HG03139 (cell line): ENCODE data around the gene ARSB.
"Not testable (repeated sequence)": the region's sequence is repeated elsewhere in the genome, so short reads cannot be mapped to it uniquely, and the experiment has no call there.

ENCODE experiments used
- ATAC-seq: cut with Tn5 transposase; IDR thresholded peaks from one replicate; pipeline ENCODE4 v1.9.1; 2021; ENCODE audit not compliant: unreplicated experiment

The ARSB gene

GRCh38 chr5:78905084-78905938 lies 79.8 kb downstream of the ARSB start:
- no peak for ATAC-seq

- ATAC-seq: no peak
These were observed 81.2 kb downstream of the ARSB start for GRCh38 chr5:78903861-78904260.

- ATAC-seq: no peak
These were observed 81.8 kb downstream of the ARSB start for GRCh38 chr5:78903353-78903752.

GRCh38 chr5:78899922-78900362 lies 85.2 kb downstream of the ARSB start:
- no peak for ATAC-seq

- no peak for ATAC-seq
These were observed 89.0 kb downstream of the ARSB start for GRCh38 chr5:78896132-78896531.

DNA sequence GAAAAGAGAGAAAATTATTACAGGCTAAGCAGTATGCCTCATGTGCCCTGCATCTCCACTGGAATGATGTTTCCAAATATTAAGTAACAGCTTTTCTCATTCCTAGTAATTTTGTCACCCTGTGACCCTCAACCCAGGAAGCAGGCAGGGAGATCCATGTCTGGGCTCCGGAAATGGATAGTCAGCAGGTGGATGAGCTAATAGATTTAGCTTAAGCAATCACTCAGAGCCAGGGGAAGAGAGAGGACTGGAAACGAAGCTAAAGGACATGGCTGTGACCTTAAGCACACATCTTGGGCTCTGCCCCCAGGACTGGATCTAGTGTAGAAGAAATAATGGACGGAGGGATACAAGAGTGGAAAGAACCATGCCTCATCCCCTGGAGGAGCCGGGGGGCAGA lies 89.5 kb downstream of the ARSB start:
- ATAC-seq: no peak

GRCh38 chr5:78893940-78894677 lies 91.0 kb downstream of the ARSB start:
- no peak for ATAC-seq

DNA sequence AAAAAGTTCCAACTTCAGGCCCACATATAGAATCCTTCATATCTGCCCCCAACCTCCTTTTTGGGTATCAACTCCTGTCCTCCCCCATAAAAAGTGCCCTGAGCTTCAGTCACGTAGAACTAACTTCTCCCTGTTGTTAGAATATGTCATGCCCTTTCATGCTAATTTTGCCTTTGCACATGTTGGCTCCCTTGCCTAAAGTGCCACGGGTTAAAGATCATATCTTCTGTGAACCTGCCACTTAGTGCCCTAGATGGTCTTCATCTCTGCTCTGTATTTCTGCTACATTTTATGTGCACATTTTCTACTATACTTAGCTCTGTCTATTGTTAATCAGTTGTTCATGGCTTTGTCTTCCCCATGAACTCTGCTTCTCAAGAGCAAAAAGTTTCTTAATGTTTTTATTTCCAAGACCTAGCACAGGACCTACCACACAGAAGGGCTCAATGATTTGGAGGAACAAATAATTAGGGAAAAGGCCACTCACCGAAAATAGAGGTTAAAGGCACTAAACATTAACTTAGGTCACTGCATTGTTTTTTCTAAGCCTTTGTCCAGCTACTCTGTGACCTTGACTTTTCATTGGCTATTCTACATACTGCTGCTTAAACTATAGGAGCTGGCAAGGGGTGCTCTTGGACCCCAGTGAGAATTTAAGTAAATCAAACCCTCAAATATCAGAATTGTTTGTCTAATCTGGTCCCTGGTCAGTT lies 94.3 kb downstream of the ARSB start:
- no peak for ATAC-seq

GRCh38 chr5:78889369-78890140 lies 95.6 kb downstream of the ARSB start:
- ATAC-seq: no peak

GRCh38 chr5:78888580-78889368 lies 96.3 kb downstream of the ARSB start:
- no peak for ATAC-seq

DNA sequence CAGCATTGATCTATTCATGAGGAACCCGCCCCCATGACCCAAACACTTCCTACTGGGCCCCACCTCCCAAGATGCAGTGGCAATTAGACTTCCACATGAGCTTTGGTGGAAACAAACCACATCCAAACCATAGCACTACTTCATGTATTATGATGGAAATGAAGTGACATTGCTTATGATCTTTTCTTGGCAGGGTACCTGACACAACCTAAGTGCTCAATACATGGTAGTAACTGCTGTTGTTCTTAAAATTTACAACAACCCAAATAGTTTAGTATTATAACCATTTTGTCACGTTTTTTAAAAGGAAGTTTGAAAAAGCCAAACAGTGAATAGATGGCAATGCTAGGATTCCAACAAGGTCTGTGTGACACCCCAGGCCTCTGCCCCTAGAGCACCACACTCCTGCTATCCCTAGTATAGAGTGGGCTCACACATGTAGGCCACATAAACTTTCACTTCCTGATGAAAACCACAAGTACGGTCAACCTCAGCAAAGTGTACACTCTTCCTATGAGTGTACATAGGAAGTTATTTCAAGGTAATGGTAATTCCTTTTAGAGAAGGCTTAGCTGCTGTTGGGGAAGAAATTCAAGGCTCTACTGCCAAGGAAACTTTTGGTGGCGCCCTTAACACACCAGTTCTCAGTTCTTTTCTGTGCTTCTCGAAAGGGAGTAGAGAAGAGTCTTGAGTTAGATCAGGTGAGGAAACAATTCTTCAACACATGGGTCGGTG lies 97.6 kb downstream of the ARSB start:
- ATAC-seq: peak; percentile 93

- ATAC-seq: no peak
These were observed 98.5 kb downstream of the ARSB start for GRCh38 chr5:78886341-78887230.

DNA sequence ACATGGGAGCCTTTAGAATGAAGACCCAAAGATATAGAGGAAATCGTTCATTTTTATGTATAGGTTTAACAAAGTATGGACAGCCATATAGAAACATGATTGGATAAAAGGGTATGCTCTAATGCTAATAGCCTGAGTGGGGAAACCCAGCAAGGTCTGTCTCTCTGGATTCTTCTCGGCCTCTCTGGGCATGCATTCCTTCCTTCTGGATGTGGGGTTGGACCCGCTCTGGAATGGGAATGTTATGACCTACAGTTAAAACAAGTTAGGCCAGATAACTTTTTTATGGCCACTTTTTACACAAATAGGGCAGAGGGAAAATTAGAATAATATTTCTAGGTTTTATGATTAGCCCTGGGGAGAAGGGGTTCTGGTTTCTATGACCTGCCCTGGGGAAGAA lies 103.2 kb downstream of the ARSB start:
- no peak for ATAC-seq

GRCh38 chr5:78879516-78879915 lies 105.6 kb downstream of the ARSB start:
- ATAC-seq: no peak

- ATAC-seq: not testable (repeated sequence)
These were observed 119.0 kb downstream of the ARSB start for GRCh38 chr5:78866076-78866475.

GRCh38 chr5:78858364-78858763 lies 126.7 kb downstream of the ARSB start:
- no peak for ATAC-seq

DNA sequence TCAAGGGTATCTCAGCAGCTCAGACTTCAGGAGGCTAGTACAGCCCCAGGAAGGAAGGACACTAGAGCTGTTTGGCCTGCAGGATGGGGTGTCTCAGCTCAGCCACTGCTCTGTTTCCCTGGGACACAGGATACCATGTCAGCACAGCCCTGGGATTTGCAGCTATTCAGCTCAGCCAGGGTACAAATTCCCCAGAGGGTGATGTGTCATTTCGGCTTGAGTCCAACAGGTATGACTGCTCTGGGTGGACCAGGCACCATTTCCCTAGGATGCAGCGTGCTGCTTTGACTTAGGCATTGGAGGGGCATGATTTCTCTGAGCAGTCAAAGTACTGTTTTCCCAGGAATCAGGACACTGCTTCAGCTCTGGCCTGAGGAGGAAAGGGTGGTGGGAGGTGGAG lies 130.1 kb downstream of the ARSB start:
- no peak for ATAC-seq

DNA sequence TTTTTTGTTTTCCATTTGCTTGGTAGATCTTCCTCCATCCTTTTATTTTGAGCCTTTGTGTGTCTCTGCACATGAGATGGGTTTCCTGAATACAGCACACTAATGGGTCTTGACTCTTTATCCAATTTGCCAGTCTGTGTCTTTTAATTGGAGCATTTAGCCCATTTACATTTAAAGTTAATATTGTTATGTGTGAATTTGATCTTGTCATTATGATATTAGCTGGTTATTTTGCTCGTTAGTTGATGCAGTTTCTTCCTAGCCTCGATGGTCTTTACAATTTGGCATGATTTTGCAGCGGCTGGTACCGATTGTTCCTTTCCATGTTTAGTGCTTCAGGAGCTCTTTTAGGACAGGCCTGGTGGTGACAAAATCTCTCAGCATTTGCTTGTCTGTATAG lies 133.2 kb downstream of the ARSB start:
- not testable (repeated sequence) for ATAC-seq
